ENCODE measurements around the gene GGCX.
A peak's percentile ranks its signal among the peaks of the same experiment; 100 is the strongest.
"Not testable (repeated sequence)": the region's sequence is repeated elsewhere in the genome, so short reads cannot be mapped to it uniquely, and the experiment has no call there.

The GGCX gene

GRCh38 chr2:85560812-85561279 is 447 bp downstream of the GGCX start:
- DNase-seq, result no peak

- DNase-seq, result not testable (repeated sequence)
These were observed 928 bp downstream of the GGCX start for GRCh38 chr2:85560403-85560726.

- DNase-seq, result no peak
These were observed 3.1 kb downstream of the GGCX start for GRCh38 chr2:85558160-85558559.

DNA sequence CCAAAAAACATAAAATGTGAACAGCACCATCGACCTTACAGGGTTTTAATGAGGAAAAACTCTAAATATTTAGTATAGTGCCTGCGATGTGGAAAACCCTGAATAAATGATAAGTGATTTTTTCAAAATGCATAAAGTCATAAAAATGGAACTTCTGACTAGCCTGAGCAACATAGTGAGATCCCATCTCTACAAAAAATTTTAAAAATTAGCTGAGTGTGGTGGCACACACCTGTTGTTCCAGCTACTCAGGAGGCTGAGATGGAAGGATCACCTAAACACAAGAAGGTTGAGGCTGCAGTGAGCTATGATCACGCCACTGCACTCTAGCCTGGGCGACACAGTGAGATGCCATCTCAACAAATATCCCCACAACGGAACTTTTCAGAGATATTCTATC is 4.2 kb downstream of the GGCX start:
- no peak for DNase-seq

GRCh38 chr2:85554980-85555612 is 6.2 kb downstream of the GGCX start:
- DNase-seq, result no peak

DNA sequence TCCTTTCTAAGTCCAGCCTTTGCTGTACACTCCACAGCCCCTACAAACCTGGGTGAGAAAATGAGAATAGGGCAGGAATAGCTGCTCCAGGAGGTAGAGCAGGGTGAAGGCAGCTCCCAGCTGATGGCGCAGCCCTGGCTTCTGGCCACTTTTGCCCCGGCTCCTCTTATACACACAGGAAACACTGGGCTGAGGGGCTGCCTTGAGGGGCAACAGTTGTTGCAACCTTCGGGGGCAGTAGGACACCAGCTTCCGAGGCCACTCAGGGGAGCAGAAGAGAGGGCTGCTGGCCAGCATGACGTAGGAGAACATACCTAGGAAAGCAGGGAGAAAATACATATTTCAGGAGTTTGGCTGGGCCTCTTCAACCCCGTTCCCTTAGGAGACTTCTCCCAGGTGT is 8.1 kb downstream of the GGCX start:
- no peak for DNase-seq

GRCh38 chr2:85551698-85552678 is 9.3 kb downstream of the GGCX start:
- DNase-seq, result peak; percentile 86

- DNase-seq, result no peak
These were observed 10.8 kb downstream of the GGCX start for GRCh38 chr2:85550486-85550885.

DNA sequence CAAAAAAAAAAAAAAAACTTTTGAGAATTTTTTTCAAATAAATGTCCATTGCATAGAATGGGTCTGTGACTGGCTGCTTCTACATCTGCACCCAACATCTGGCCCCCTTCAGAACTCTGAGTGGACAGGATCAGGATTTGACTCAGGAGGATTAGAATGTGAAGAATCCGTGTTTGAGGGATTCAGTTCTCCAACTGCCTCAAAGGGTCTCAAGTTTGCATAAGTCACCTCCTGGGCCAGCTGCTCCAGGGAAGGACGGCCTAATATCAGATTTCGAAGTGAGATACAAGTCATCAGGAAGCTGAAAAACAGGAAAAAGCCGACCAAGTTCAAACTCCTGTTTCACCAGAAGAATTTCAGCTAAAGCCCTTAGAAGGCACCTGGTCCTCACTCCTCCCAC is 11.5 kb downstream of the GGCX start:
- no peak for DNase-seq

DNA sequence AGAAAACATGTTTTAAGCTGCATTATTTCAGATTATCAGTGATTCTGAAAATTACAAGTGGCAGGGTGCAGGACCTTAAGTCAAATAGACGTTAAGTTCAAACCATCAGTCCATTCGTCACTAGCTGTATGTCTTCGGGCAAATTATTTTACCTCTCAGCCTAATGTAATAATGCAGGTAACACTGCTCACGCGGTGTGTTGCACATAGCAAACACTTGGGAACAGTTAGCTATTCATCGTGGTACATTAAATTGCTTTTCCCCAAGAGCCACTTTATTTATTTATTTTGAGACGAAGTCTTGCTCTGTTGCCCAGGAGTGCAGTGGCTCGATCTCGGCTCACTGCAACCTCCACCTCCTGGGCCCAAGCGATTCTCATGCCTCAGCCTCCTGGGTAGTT is 12.2 kb downstream of the GGCX start:
- no peak for DNase-seq

GRCh38 chr2:85548608-85548900 is 12.7 kb downstream of the GGCX start:
- DNase-seq, result no peak

GRCh38 chr2:85547859-85548607 is 13.3 kb downstream of the GGCX start:
- DNase-seq, result no peak

- no peak for DNase-seq
These were observed 14.0 kb downstream of the GGCX start for GRCh38 chr2:85547089-85547858.

DNA sequence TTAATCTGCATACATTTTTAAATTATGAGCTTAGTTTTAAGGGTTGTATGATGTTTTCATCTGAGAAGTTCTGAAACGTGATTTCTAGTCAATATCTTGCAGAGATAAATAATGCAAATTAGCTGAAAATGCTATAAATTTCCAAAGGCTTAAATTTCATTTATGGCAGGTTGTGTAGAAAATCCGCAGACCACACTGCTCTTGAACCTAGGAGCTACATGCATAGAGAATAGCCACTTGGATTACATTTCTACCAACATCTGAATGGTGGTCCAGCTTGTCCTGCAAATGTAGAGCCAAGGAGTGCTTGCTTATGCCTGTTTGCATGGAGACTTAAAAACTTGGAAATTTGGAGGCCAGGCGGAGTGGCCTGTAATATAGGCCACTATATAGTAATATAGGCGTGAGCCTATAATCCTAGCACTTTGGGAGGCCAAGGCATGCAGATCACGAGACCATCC is 15.5 kb downstream of the GGCX start:
- no peak for DNase-seq

GRCh38 chr2:85544915-85545779 is 16.1 kb downstream of the GGCX start:
- DNase-seq, result not testable (repeated sequence)

DNA sequence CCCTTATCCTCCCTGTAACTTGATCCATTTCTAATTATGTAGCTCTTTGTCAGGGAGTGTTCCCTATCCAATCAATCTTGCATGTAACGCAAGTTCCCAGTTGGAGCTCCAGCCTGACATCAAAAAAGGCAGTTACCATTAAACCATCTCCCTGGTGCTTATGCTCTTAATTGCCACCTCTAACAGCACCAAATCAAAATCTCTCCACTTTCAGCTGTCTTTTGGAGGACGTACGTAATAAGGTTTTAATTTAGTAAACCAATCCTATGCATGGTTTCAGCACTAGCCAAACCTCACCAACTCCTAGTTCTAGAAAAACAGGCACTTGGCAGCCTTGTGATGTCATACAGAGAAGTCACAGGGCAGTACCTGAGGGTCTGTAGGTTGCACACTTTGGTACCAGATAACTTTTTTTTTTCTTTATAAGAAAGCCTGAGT is 17.0 kb downstream of the GGCX start:
- DNase-seq, result not testable (repeated sequence)

DNA sequence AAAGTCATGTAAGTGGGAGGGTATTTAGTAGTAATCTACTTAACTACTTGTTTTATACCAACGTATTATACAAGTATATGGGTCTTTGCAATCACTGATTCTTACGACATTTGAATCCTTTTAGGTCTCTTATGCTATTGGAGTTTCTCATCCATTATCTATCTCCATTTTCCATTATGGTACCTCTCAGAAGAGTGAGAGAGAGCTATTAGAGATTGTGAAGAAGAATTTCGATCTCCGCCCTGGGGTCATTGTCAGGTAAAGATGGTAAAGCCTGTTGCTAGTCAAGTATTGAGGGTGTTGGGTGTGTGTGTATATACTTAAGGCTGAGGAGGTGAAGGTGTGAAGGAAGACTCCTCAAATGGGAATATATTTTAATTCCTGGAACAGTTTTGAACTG is 18.5 kb downstream of the GGCX start:
- DNase-seq, result no peak

- DNase-seq, result no peak
These were observed 19.4 kb downstream of the GGCX start for GRCh38 chr2:85541753-85542457.

DNA sequence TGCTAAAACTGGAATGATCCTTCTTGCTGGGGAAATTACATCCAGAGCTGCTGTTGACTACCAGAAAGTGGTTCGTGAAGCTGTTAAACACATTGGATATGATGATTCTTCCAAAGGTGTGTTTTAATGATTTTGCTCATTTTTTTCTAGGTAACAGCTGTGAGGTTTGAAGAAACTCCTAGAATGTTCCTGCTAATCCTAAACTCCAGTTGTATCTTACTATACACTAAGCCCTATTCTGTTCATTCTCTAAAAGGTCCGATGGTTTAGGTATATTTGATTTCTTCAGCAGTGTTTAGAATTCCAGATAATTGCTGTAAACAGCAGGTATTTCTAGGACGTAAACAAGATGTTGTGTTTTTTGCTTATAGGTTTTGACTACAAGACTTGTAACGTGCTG is 20.0 kb downstream of the GGCX start:
- DNase-seq, result no peak

GRCh38 chr2:85540133-85540648 is 21.1 kb downstream of the GGCX start:
- no peak for DNase-seq

All from right hindlimb (tissue), 1 donor.